Upper lobe of left lung (tissue), 4 donors: ENCODE results near the gene PPIG.
"Not testable (repeated sequence)": the region's sequence is repeated elsewhere in the genome, so short reads cannot be mapped to it uniquely, and the experiment has no call there.

Experiments used
- POLR2AphosphoS5 ChIP-seq, 2 donors: sonication (generic); formaldehyde crosslinking; IDR thresholded peaks; one replicate each; pipeline ENCODE4 v1.5.1; 2017; ENCODE audit warnings: antibody characterized with exemption in 2 of 2
- TF ChIP-seq, protein P1 (sequence below), 6 experiments: fragments of 450-650 bp in 4 of 6; fragments of 200-600 bp in 2 of 6; sonication (generic) in 2 of 6; IDR thresholded peaks; one replicate each; pipeline ENCODE4 v1.5.1; 2016 to 2019; ENCODE audit warnings: antibody characterized with exemption in 6 of 6

DNA sequence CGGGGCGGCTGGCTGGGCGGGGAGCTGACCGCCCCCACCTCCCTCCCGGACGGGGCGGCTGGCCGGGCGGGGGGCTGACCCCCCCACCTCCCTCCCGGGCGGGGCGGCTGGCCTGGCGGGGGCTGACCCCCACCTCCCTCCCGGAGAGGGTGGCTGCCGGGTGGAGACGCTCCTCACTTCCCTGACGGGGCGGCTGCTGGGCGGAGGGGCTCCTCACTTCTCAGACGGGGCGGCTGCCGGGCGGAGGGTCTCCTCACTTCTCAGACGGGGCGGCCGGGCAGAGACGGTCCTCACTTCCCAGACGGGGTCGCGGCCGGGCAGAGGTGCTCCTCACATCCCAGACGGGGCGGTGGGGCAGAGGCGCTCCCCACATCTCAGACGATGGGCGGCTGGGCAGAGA, 8.9 kb upstream of the PPIG start:
- TF ChIP-seq, protein P1, sequence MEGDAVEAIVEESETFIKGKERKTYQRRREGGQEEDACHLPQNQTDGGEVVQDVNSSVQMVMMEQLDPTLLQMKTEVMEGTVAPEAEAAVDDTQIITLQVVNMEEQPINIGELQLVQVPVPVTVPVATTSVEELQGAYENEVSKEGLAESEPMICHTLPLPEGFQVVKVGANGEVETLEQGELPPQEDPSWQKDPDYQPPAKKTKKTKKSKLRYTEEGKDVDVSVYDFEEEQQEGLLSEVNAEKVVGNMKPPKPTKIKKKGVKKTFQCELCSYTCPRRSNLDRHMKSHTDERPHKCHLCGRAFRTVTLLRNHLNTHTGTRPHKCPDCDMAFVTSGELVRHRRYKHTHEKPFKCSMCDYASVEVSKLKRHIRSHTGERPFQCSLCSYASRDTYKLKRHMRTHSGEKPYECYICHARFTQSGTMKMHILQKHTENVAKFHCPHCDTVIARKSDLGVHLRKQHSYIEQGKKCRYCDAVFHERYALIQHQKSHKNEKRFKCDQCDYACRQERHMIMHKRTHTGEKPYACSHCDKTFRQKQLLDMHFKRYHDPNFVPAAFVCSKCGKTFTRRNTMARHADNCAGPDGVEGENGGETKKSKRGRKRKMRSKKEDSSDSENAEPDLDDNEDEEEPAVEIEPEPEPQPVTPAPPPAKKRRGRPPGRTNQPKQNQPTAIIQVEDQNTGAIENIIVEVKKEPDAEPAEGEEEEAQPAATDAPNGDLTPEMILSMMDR (IDR thresholded peaks at IDR 0.05) = not testable (repeated sequence)
- not testable (repeated sequence) for TF ChIP-seq POLR2AphosphoS5 (IDR thresholded peaks at IDR 0.05)
